KOPT-K1 (cell line): ENCODE measurements around the gene GCN1.
"Not testable (repeated sequence)": the region's sequence is repeated elsewhere in the genome, so short reads cannot be mapped to it uniquely, and the experiment has no call there.

Experiments used
- H3K27ac ChIP-seq: fragments of 200-600 bp; sonication (generic); 2 replicates; pipeline ENCODE4 v1.5.1; 2016; ENCODE audit warnings: antibody characterized with exemption, mild to moderate bottlenecking, low read depth, low read length; ENCODE audit not compliant: poor library complexity, severe bottlenecking
- H3K36me3 ChIP-seq: fragments of 200-600 bp; sonication (generic); 2 replicates; pipeline ENCODE4 v1.5.1; 2017; ENCODE audit warnings: antibody characterized with exemption, mild to moderate bottlenecking, low read length, moderate library complexity; ENCODE audit not compliant: insufficient read depth
- H3K9me3 ChIP-seq: fragments of 200-600 bp; sonication (generic); 2 replicates; pipeline ENCODE4 v1.5.1; 2017; ENCODE audit warnings: antibody characterized with exemption, low read length, mild to moderate bottlenecking; ENCODE audit not compliant: insufficient read depth, poor library complexity, severe bottlenecking

Gene GCN1, protein sequence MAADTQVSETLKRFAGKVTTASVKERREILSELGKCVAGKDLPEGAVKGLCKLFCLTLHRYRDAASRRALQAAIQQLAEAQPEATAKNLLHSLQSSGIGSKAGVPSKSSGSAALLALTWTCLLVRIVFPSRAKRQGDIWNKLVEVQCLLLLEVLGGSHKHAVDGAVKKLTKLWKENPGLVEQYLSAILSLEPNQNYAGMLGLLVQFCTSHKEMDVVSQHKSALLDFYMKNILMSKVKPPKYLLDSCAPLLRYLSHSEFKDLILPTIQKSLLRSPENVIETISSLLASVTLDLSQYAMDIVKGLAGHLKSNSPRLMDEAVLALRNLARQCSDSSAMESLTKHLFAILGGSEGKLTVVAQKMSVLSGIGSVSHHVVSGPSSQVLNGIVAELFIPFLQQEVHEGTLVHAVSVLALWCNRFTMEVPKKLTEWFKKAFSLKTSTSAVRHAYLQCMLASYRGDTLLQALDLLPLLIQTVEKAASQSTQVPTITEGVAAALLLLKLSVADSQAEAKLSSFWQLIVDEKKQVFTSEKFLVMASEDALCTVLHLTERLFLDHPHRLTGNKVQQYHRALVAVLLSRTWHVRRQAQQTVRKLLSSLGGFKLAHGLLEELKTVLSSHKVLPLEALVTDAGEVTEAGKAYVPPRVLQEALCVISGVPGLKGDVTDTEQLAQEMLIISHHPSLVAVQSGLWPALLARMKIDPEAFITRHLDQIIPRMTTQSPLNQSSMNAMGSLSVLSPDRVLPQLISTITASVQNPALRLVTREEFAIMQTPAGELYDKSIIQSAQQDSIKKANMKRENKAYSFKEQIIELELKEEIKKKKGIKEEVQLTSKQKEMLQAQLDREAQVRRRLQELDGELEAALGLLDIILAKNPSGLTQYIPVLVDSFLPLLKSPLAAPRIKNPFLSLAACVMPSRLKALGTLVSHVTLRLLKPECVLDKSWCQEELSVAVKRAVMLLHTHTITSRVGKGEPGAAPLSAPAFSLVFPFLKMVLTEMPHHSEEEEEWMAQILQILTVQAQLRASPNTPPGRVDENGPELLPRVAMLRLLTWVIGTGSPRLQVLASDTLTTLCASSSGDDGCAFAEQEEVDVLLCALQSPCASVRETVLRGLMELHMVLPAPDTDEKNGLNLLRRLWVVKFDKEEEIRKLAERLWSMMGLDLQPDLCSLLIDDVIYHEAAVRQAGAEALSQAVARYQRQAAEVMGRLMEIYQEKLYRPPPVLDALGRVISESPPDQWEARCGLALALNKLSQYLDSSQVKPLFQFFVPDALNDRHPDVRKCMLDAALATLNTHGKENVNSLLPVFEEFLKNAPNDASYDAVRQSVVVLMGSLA (N-terminal part only)

DNA sequence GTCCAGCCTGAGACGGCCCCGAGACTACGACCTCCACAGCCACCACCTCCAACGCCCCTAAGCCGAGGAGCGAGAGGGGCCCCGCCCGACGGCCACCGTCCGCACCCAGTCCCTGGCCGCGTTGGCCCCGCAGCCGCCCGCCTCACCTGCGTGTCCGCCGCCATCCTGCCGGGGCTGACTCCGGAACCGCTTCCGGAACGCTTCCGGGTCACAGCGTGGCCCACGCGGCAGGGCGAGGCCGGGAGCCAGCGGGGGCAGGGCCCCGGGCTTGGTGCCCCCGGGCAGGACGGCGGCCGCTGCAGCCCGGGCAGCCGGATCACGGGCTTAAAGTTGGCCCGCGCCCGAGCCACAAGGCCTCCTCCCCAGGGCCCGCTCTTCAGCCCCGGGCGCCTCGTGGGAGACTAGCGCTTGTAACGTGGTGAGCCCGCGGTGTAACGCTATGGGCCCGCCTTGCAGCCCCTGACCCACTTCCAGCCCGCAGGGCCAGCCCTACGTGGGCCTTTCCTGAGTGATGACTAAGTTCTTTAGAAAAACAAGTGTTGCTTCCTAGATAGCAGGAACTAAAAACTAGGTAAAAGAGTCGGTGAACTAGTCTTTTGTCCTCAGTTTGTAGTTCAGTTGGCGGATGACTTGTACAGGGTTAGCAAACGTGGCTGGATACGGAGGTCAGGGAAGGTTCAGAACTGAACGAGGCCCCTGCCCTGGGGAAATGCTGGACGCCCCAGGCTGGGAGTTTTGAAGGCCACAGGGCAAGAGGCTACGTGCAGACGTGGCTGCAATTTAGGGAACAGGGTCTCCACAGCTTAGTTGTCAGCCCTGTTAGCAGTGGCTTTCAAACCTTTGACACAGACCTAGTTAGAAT lies at the start of gene GCN1:
Gene GCN1, minus strand, starts transcription at position 182 of the 862 bp plus-strand sequence. Its CDS starts 18 bp downstream, at position 164.
- H3K36me3 ChIP-seq: peaks cover 68% of the 10 kb centered on the region
- H3K27ac ChIP-seq: peak within 1 kb of the TSS; percentile 81
- H3K9me3 ChIP-seq: no peaks in the 10 kb centered on the region

DNA sequence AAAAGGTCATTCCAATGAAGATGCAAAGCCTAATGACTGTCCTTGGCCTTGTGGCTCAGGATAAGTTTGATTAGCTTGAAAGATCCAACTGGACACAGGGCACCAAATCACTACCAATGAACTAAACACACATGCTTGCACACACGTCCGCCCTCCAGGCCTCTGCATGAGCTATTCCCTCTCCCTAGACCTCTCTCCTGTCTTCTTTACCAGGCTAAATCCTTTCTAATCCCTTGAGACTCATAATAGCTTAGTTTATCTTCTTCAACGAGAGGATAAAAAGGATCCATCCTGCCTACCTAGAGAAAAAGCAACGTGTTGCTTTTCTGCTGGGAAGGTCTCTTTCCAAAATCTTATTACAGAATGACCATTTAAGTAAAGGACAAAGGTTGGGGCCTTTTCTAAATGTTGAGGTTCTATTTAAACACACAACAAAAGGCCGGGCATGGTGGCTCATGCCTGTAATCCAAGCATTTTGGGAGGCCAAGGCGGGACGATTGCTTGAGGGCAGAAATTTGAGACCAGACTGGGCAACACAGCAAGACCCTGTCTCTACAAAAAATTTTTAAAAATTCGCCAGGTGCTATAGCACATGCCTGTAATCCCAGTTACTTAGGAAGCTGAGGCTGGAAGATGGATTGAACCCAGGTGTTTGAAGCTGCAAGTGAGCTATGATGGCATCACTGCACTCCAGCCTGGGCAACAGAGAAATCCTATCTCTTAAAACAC lies 48.6 kb upstream of the GCN1 start:
- Histone ChIP-seq H3K36me3 (no peaks in the 10 kb centered on the region), H3K27ac (no peak overlapping the region), H3K9me3 (no peaks in the 10 kb centered on the region)

DNA sequence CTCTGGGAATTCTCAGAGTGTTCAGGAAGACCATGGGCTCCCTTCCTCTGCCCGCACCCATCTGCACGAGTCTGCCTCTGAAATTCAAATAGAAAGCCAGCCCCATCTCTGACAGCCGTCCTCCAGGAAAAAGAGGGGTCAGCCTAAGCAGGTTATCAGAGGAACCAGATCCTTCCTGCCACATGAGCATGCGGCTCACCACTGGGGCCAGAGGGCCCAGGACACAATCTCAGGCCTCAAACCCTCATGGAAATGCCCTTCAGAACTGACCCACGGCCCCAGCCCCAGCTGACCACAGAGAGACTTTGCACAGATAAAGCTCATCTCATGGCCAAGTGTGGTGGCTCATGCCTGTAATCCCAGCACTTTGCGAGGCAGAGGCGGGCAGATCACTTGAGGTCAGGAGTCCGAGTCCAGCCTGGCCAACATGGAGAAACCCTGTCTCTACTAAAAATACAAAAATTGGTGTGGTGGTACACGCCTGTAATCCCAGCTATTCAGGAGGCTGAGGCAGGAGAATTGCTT lies 47.8 kb upstream of the GCN1 start:
- Histone ChIP-seq H3K9me3 (no peaks in the 10 kb centered on the region), H3K36me3 (no peaks in the 10 kb centered on the region), H3K27ac (no peak overlapping the region)

DNA sequence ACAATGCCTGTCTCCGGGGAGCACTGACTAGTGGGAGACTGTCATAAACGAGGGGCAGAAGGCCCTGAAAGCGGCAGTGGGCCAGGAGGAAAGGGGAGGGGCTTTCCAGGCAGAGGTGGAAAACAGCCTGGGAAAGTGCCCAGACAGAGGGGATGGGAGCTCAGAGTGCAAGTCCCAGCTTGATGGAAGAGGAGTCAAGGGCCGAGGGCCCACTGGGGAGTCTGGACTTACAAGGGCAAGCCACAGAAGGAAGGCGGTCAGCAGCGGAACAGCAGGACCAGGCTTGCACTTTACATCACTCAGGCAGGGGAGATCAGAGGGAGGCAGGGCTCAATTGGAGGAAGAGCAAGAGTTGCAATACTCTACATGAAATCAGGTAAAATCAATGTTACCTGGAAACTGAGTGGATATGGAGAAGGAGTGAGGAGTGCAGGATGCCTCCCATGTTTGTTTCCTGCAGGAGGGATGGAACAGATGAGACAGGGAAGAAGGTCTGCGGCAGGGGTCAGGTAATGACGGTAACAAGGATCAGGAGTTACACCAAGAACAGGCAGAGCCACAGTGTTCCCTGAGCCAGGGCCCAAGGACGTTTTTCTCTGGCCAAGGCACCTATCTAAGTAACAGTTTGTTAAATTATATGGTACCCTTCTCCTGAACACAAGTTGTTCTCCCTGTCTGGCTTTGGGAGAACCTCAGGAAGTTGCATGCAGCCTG lies 47.2 kb upstream of the GCN1 start:
- no peaks in the 10 kb centered on the region for H3K9me3 ChIP-seq
- no peak overlapping the region for H3K27ac ChIP-seq
- H3K36me3 ChIP-seq: no peaks in the 10 kb centered on the region

DNA sequence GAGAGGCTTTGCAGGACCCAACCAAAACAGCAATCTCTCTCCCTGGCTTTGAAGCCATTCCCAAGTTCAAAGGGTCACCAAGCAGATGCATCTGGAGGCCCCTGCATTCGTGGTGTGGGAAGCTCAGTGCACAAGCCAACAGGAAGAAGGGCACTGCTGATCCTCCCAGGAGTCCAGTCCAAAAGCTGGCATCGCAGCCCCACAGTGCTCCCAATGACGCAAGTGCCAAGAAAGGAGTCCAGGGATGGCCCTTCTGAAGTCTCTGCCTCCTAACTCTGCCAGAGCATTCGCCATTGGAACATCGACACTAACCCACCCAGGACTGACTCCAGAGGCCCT lies 45.9 kb upstream of the GCN1 start:
- Histone ChIP-seq H3K27ac (no peak overlapping the region), H3K9me3 (no peaks in the 10 kb centered on the region)

GRCh38 chr12:120239776-120240494 lies 45.4 kb upstream of the GCN1 start:
- H3K9me3 ChIP-seq: no peaks in the 10 kb centered on the region
- no peak overlapping the region for H3K27ac ChIP-seq
- no peaks in the 10 kb centered on the region for H3K36me3 ChIP-seq

More for the DNA sequence above, 45.9 kb upstream of the GCN1 start:
- H3K36me3 ChIP-seq: no peaks in the 10 kb centered on the region

- Histone ChIP-seq H3K9me3 (no peaks in the 10 kb centered on the region), H3K27ac (no peak overlapping the region), H3K36me3 (no peaks in the 10 kb centered on the region)
Observed at GRCh38 chr12:120238839-120239445, 44.4 kb upstream of the GCN1 start.

DNA sequence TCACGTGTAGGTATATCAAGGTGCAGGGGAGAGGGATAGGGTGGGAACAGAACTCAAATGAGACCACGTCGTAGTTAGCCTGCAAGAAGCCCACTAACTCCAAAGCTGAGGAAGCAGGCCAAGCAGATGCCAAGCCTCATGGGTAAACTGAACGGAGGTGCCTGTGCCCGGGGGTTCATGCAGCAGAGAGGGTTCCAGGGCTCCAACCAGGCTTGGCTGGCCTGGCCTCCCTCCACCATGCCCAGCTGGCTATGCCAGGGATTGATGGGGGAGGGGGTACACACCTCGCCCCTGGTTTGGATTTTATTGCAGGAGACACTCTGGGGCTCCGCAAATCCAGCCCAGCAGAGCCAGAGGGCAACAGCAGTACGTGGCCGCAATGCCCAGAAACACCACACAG lies 43.7 kb upstream of the GCN1 start:
- Histone ChIP-seq H3K36me3 (no peaks in the 10 kb centered on the region), H3K27ac (no peak overlapping the region), H3K9me3 (no peaks in the 10 kb centered on the region)

- Histone ChIP-seq H3K9me3 (no peaks in the 10 kb centered on the region), H3K27ac (no peak overlapping the region)
Observed at GRCh38 chr12:120237360-120238171, 43.1 kb upstream of the GCN1 start.

GRCh38 chr12:120236809-120237208 lies 42.3 kb upstream of the GCN1 start:
- H3K9me3 ChIP-seq, H3K36me3 ChIP-seq, H3K27ac ChIP-seq: not testable (repeated sequence)

More at GRCh38 chr12:120237360-120238171, 43.1 kb upstream of the GCN1 start:
- no peaks in the 10 kb centered on the region for H3K36me3 ChIP-seq

GRCh38 chr12:120235369-120236323 lies 41.1 kb upstream of the GCN1 start:
- H3K27ac ChIP-seq: no peak overlapping the region
- H3K36me3 ChIP-seq: no peaks in the 10 kb centered on the region
- no peaks in the 10 kb centered on the region for H3K9me3 ChIP-seq
